ENCODE results near the gene PSMB2.
A peak's percentile ranks its signal among the peaks of the same experiment; 100 is the strongest.

The PSMB2 gene

GRCh38 chr1:35555601-35556477, 85.5 kb downstream of the PSMB2 start:
- peak; percentile 70 for DNase-seq

DNA sequence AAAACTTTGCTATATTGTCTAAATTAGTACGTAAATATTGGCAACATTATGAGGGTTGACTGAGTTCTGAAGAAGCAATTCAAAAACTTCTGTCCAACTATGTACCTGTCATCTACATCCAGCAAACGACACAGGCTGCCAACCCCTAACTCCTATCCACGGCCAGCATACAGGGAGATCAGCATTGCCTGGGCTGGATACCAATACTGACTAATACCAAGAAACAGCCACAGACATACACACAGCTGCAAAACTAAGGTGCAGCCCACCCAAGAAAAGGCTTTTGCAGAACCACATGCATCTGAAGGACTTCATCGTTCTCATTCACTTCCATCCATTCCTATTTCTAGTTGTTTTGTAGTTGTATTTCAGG, 86.1 kb downstream of the PSMB2 start:
- no peak for DNase-seq

DNA sequence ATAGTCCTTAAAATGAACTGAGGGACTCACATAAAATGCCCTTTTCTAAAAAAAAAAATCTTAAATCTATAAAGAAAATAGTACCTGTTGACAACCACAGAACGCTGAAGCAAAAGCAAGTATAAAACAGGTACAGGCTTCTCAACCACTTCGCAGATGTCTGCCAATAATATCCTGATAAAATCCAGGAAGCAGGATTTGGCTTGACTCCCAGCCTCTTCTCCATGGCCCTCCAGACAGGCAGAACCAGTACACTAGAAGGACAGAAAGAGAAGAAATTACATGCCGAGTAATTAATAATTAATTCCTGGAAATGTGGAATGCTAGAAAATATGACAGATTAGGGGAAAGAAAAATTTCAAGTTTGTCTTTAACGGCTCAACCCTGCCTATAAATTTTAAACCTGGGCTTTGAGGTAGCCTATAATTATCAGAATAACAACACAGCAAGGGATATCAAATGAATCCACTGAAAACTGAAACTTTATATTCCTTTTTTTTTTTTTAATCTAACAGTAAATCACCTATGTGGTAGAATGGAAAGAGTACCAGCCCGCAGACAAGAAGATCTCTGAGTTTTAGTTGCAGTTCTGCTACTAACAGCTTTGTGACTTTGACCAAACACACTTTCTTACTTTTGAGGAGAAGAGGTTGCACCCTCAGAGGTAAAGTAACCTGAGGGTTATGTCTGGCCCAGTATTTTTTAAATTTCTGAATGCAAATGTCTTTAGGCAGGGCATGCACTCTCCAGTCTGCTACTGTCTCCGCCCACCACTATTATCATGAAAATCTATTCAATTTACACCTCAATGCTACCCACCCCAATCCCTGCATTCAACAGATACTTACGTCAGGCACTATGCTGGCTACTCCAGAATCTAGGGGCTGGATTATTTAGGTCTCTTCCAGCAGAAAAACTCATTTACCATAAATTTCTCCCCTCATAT, 86.8 kb downstream of the PSMB2 start:
- peak; percentile 75 for DNase-seq

DNA sequence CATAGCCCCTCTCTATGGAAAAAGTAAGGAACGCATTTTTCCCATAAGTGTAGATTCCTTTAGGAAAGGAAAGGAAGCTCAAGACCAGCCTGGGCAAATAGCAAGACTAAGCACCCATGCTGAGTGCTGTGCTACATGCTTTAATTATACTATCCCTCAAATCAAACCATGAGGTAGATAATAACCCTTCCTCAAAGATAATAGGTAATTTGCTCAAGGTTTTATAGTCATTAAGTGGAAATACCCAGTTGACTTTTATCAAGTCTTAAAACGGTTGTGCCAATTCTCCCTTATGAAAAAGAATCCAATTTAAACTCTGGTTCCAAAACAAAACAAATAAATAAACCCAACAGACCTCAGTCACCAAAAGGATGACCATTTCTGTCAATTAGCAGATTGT, 87.5 kb downstream of the PSMB2 start:
- no peak for DNase-seq

Data from NCI-H1105 (cell line).